OCI-M1 (cell line): ENCODE measurements around the gene OSBP2.
"Not testable (repeated sequence)": the region's sequence is repeated elsewhere in the genome, so short reads cannot be mapped to it uniquely, and the experiment has no call there.

ENCODE experiments used
- DNase-seq: peaks from one replicate; lab custom pipeline; 2025; lab: John Stamatoyannopoulos, UW

OSBP2 gene

DNA sequence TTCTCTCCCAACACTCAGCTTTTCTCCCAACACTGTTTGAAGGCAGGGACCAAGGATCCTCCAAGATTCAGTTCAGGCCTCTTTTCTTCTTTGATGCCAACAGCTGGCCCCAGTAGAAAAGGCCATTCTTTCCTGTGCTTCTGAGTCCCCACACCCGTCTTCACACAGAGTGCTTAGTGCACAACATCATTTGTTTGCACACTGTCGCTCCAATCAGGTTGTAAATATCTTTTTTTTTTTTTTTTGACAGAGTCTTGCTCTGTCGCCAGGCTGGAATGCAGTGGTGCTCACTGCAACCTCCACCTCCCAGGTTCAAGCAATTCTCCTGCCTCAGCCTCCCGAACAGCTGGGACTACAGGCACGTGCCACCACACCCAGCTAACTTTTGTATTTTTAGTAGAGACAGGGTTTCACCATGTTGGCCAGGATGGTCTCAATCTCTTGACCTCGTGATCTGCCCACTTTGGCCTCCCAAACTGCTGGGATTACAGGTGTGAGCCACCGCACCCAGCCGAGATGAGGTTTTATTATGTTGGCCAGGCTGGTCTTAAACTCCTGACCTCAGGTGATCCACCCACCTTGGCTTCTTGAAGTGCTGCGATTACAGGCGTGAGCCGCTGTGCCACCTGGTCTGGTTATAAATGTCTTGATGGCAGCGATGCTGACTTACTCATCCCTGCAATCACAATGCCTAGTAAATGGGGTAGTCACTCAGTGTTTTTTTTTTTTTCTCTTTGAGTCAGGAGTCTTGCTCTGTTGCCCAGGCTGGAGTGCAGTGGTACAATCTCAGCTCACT is 14.6 kb upstream of the OSBP2 start:
- DNase-seq, result not testable (repeated sequence)

DNA sequence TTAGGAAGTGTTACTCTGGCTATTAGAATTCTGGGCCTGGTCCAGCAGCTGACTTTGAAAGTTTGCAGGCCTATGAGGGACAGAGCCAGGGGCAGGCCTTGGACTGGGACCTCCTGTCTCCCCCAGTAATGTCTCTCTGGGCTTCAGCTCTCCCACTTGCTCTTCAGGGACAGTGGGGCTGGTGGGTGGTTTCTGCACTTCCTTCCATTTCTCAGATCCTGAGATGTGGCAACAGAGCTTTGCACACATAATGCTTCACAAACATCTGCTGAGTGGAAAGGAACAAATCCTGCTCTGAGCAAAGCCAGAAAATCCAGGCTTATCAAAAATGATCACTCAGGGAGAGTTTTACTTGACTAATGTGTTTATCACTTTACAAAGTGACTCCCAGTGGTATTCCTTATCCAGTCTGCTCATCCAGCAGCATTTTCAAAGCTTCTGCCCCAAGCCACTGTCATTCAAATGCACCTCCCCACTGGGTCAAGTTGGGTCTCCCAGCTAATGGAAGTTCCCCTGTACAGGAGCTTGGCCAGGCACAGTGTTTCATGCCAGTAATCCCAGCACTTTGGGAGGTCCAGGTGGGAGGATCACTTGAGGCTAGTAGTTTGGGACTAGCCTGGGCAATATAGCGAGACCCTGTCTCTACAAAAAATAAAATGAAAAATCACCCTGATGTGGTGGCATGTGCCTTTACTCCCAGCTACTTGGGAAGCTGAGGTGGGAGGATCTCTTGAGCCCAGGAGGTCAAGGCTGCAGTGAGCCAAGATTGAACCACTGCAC is 13.5 kb upstream of the OSBP2 start:
- no peak for DNase-seq

DNA sequence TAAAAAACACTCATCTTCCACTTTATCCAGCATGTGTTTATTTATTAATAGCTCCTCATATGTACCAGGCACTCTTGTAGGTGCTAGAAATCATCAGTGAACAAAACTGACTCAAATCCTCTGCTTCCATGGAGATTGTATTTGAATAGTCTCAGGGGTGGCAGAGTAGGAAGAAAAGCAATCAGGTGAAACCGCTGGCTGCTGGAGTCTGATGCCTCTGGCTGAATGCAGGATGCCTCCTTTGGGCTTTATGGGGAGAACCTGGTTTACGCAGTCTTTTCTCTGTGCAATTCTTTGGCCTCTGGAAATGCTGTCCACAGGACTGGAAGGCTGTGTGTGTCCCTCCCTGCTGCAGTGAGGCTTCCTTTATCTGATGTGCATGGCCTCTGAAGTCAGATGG is 12.8 kb upstream of the OSBP2 start:
- no peak for DNase-seq

- no peak for DNase-seq
Measured at GRCh38 chr22:30685178-30685577, 9.5 kb upstream of the OSBP2 start.

DNA sequence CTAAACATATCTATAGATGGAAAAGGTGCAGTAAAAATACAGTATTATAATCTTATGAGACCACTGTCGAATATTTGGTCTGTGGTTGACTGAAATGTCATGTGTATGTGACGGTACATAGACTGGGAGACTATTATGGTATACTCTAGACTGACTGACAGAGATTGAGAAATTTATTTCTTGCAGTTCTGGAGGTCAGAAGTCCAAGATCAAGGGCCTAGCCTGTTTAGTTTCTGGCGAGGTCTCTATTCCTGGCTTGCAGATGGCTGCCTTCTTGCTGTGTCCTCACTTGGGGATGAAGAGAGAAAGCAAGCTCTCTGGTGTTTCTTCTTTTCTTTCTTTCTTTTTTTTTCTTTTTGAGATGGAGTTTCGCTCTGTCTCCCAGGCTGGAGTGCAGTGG is 7.3 kb upstream of the OSBP2 start:
- no peak for DNase-seq

DNA sequence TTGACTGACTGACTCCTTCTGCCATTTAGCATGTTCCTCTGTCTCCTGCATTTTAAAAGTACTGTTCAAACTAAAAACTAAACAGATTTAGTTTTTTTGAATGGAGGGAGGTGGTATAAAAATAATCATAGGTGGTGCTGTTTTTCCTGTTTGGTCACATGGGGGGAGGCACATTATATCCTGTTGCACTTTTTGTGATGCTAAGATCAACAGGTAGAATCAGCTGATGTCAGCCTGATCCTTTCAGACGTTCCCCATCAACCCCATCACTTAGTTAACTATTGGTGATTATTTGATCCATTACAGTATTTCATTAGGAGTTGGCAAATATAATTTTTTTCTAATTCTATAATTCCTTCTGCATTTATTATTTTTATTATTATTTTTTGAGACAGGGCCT is 5.1 kb upstream of the OSBP2 start:
- DNase-seq, result no peak

DNA sequence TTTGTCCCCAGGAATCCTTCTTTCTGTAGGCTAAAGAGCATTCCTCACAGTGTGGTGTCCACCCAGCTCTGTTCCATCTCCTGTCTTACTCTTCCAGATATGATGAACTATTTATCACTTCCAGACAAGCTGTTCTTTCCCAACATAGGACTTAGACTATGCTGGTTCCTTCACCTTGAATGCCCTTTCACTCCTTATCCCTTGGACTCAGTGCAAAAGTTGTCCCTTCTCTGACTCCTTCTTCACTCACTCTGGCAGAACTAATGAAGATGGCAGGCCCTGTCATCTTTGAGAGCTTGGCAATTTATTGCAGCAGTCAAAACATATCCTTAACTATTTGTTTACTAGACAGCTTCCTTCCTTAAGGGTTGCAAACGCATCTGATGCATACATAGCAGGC is 3.5 kb upstream of the OSBP2 start:
- no peak for DNase-seq

DNA sequence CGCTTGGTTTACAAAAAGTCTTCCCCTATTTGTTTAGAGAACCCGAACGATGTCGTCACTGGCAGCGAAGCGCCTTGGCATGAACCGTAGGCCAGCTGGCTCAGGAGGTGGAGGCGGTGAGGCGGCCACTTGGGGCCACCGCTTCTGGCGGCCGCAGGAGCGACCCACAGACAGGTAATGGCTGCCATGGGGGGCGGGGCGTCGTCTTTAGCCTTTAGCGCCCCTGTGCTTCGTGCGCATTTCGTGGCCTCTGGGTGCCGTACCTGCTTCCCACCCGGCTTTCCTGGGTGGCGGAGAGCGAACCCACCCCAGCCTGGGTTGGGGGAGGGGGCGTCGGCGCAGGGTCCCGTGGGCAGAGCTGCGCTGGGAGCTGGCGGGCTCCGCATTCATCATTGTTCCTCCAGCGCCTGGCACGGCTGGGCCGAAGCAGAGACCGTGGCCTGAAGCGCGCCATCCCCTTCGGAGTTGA is 469 bp upstream of the OSBP2 start:
- DNase-seq, result no peak

DNA sequence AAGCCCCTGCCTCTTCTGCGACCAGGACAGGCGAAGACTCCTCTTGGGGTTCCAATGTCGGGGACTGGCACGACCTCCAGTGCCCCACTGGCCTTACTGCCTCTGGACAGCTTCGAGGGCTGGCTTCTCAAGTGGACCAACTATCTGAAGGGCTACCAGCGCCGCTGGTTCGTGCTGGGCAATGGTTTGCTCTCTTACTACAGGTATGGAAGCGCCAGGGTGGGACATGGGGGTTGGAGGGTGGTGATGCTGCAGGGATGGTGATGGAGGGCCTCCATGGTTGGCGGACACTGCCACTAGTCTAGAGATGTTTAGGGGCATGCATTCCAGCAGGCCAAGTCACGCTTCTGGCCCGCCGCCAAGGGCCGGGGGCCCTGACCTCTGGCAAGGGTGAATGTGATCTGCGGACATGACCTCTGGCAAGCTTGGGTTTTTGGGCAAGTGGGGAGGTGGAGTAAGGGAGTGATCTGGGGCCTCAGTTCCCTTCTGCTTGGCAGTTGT is 727 bp downstream of the OSBP2 start:
- DNase-seq, result no peak

GRCh38 chr22:30695871-30696655 is 1.4 kb downstream of the OSBP2 start:
- DNase-seq, result no peak

DNA sequence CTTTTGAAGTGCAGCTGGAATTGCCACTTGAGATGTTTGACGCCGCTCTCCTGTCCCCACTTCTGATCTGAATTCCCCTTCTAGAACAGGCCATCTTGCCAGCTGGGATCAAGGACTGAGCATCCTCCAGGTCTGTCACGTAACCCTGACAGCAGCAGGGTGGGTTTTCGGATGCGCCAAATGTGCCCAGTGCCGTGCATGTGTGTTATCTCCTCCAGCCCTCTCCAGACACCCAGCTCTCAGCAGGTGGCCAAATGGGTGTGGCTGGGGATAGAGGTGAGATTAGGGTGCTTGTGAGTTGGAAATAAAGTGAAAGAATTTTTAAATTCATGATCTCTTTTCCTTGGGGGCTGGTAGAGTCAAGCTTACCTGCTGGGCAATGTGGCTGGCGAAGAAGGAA is 3.3 kb downstream of the OSBP2 start:
- DNase-seq, result no peak

DNA sequence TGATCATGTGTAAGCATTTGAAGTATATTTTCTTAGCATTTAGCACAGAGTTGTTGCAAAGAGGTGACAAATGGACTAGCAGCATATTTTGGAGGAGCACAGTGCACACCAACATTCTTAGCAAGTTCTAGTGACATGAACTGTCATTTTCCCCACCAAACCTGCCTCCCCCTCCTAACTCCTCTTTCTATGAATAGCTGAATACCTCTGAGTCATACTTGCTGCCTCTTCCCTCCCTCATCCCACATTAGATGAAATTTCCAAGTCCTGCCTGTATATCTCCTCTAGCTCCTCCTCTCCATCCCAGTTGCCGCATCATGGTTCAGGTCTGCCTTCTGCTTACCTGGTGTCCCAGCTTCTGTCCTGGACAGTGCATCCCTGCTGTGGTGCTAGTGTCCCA is 7.2 kb downstream of the OSBP2 start:
- DNase-seq, result no peak

- DNase-seq, result no peak
Measured at GRCh38 chr22:30702856-30703255, 8.2 kb downstream of the OSBP2 start.

- no peak for DNase-seq
Measured at GRCh38 chr22:30704978-30705377, 10.3 kb downstream of the OSBP2 start.

GRCh38 chr22:30705710-30706651 is 11.3 kb downstream of the OSBP2 start:
- DNase-seq, result no peak

DNA sequence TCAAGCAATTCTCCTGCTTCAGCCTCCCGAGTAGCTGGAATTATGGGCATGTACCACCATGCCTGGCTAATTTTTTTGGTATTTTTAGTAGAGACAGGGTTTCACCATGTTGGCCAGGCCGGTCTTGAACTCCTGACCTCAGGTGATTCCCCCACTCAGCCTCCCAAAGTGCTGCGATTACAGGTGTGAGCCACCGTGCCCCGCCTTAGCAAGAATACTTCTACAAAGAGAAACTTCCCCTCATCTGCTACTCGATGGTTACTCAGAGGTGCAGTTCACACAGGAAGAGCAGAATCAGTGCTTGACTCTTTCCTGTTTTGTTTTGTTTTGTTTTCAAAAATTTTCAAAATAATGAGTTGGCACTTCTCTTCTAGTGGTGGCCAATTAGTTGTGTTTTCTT is 15.3 kb downstream of the OSBP2 start:
- not testable (repeated sequence) for DNase-seq

GRCh38 chr22:30712094-30712493 is 17.4 kb downstream of the OSBP2 start:
- no peak for DNase-seq

DNA sequence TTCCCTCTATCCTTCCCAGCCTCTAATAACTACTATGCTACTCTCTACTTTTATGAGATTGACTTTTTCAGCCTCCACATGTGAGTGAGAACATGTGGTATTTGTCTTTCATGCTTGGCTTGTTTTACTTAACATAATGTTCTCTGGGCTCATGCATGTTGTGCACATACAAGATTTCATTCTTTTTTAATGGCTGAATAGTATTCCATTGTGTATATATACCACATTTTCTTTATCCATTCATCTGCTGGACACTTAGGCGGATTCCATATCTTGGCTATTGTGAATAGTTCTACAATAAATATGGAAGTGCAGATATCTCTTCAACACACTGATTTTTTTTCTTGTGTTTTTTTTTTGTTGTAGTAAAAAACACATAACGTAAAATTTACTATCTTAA is 19.4 kb downstream of the OSBP2 start:
- no peak for DNase-seq

DNA sequence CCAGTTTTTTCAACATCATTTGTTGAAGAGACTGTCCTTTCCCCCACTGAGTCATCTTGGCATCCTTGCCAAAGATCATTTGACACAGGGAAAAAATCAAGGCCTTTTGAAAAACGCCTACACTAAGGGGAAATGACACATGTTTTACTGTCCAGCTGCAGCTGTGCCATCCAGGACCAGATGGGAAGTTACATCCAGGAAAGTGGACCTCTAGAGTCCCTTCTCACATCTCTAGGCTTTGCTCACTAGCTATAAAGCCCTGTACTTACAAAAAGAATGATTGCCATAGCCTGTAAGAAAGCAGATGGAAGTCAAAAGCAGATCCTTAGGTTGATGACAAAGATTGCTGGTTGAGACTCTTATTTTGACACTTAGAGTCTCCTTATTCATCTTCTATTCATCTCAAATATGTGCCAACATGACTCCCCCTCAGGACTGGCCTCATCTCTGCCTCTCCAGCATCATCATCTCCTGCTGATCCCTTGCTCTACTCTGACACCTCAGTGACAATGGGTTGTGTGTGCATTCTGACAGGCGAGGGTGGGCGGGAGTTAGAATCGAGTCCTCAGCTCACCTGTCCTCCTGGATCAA is 22.8 kb downstream of the OSBP2 start:
- no peak for DNase-seq

DNA sequence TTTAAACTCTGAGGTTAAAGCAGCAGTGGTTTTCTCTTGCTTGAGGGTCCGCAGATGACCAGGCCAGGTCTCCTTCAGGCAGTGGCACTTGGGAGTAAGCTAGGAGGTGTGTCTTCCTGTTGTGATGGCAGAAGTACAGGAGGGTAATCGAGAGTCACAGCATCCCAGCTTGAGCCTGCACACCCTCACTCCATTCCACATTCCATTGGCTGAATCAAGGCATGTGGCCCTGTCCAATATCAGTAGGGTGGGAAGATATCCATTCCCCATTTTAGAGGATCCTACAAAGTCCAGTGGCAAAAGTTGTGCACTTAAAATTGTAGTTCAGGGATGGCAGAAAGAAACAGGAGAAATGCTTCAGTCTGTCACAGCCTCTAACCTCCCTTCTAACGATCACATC is 23.3 kb downstream of the OSBP2 start:
- DNase-seq, result no peak

DNA sequence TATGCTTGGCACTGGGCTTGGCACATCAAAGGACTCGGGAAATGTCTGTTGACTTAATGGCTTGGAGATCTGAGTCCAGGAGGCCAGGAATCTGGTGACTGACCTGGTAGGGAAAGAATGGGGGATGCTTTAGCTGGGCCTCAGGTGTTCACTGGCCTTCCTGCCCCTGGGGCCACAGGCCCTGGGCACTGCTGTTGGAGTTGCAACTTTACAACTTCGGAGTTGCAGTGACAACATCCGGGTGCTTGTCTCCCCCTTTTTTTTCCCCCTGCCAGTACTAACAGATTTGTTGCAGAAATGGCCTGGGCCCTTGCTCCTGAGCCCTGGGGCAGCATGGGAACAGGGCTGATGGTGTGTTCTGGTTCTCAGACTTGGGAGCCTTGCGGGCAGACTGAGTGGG is 23.8 kb downstream of the OSBP2 start:
- no peak for DNase-seq
